ENCODE measurements around the gene ADARB2. TPM values are rescaled to one million over a fixed set of nuclear protein-coding genes. Genes with fewer than 3 reads are reported as not detected.

The ADARB2 gene
- total and polyA plus RNA-seq, 10 of the 15 experiments (the other 5 are each of a cell fraction or from before 2014, with no cell fraction given) = 0.02 to 4.1 (median 0.76) TPM

DNA sequence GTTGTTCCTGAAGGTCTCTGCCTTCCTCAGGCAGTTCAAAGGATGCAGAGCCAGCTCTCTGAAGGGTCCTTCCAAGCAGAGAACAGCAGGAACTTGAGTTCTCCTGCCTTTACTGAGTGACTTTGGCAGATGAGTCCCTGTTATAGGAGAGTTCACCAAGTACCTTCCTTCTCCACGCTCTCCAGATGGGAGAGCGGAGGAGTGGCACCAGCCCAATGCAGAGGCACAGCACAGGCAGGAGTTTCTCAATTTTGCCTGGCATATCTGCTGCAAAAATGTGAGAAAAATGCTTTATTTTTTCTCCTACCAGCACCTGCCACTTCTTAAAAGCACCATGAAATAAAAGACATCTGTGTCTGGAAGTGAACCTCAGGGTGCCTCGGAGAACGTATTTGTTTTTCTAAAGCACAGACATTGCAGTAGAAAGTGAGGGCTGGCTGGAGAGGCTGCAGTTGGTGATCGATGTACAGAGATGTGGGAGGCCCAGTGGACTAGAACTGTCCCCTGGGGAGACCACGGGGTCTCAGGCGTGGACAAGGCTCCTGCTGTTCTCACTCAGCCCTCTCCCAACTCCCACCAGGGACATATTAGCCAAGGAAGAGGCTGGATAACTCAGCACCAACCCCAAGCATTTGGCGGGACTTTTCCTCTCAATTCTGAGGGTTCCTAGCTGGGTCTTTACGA lies 506.6 kb downstream of the ADARB2 start:
- H4K20me1 ChIP-seq (ENCODE audit: control insufficient read depth, insufficient read depth) = no peaks in the 10 kb centered on the region
- FAIRE-seq = no peak
- TF ChIP-seq NFYB (IDR thresholded peaks at IDR 0.05; ENCODE audit: insufficient read depth, low read depth, low read length) = no peak
- no peak for TF ChIP-seq EED (IDR thresholded peaks at IDR 0.05; ENCODE audit: low read depth)
- no peak for TF ChIP-seq CHD1 (IDR thresholded peaks at IDR 0.05; ENCODE audit: low read depth, low read length)
- no peak for TF ChIP-seq NBN (IDR thresholded peaks at IDR 0.05)
- no peak for TF ChIP-seq SUZ12 (IDR thresholded peaks at IDR 0.05; ENCODE audit: unreplicated experiment)
- no peak for TF ChIP-seq CREB1 (IDR thresholded peaks at IDR 0.05; ENCODE audit: low read depth)
- TF ChIP-seq, protein P1, sequence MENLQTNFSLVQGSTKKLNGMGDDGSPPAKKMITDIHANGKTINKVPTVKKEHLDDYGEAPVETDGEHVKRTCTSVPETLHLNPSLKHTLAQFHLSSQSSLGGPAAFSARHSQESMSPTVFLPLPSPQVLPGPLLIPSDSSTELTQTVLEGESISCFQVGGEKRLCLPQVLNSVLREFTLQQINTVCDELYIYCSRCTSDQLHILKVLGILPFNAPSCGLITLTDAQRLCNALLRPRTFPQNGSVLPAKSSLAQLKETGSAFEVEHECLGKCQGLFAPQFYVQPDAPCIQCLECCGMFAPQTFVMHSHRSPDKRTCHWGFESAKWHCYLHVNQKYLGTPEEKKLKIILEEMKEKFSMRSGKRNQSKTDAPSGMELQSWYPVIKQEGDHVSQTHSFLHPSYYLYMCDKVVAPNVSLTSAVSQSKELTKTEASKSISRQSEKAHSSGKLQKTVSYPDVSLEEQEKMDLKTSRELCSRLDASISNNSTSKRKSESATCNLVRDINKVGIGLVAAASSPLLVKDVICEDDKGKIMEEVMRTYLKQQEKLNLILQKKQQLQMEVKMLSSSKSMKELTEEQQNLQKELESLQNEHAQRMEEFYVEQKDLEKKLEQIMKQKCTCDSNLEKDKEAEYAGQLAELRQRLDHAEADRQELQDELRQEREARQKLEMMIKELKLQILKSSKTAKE (IDR thresholded peaks at IDR 0.05; ENCODE audit: low read depth, poor library complexity, severe bottlenecking) = no peak
- no peak for TF ChIP-seq STAT3 (IDR thresholded peaks at IDR 0.05; ENCODE audit: low read depth, low read length)
- TF ChIP-seq SRF (IDR thresholded peaks at IDR 0.05; ENCODE audit: low read depth in 2 of 2, low read length in 2 of 2) = no peak
- TF ChIP-seq, protein P2, sequence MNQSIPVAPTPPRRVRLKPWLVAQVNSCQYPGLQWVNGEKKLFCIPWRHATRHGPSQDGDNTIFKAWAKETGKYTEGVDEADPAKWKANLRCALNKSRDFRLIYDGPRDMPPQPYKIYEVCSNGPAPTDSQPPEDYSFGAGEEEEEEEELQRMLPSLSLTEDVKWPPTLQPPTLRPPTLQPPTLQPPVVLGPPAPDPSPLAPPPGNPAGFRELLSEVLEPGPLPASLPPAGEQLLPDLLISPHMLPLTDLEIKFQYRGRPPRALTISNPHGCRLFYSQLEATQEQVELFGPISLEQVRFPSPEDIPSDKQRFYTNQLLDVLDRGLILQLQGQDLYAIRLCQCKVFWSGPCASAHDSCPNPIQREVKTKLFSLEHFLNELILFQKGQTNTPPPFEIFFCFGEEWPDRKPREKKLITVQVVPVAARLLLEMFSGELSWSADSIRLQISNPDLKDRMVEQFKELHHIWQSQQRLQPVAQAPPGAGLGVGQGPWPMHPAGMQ (IDR thresholded peaks at IDR 0.05; ENCODE audit: borderline replicate concordance) = no peak
- TF ChIP-seq IRF4 (IDR thresholded peaks at IDR 0.05; ENCODE audit: low read depth, low read length) = no peak
- no peak for TF ChIP-seq IKZF2 (IDR thresholded peaks at IDR 0.05)
- no peak for TF ChIP-seq ZNF24 (IDR thresholded peaks at IDR 0.05)
- TF ChIP-seq GABPA (IDR thresholded peaks at IDR 0.05; ENCODE audit: low read depth) = no peak
- no peak for TF ChIP-seq SMAD5 (IDR thresholded peaks at IDR 0.05; ENCODE audit: low read depth)
- H3K36me3 ChIP-seq (ENCODE audit: control insufficient read depth in 2 of 2, insufficient read depth in 2 of 2, low read length in 1 of 2) = no peaks in the 10 kb centered on the region
- intact Hi-C loops (cut with micrococcal nuclease; ENCODE audit: unreplicated experiment) = no loop called here
- H3K9ac ChIP-seq (ENCODE audit: control insufficient read depth, insufficient read depth, low read length) = no peak overlapping the region
- no peaks in the 10 kb centered on the region for H3K79me2 ChIP-seq (ENCODE audit: control insufficient read depth, insufficient read depth, low read length)
- H3K9me3 ChIP-seq (replicated peaks; ENCODE audit: control insufficient read depth, insufficient read depth, low read length) = no peaks in the 10 kb centered on the region
- SMC1A ChIA-PET (ENCODE audit: uncharacterized antibody, unreplicated experiment) = no interaction called here
- in situ Hi-C loops (cut with MboI) = no loop called here
- no TSS peak for BruUV-seq (replicated peaks)
- H3K4me2 ChIP-seq (ENCODE audit: control insufficient read depth, insufficient read depth) = no peak overlapping the region
- H3K27ac ChIP-seq (ENCODE audit: control insufficient read depth, insufficient read depth) = no peak overlapping the region
- WGBS (ENCODE audit: insufficient coverage, insufficient replicate concordance, low lambda C conversion rate, missing lambda C conversion rate) = 28% methylated on average over 9 of the region's 9 CpGs
- CTCF ChIA-PET = no interaction called here
- H3K27me3 ChIP-seq (replicated peaks in 1 of 2; ENCODE audit: control insufficient read depth in 2 of 2, insufficient read depth in 2 of 2, low read length in 1 of 2) = no peaks in the 10 kb centered on the region
- H3K4me1 ChIP-seq (ENCODE audit: control insufficient read depth, insufficient read depth, low read length) = no peaks in the 10 kb centered on the region
- POLR2A ChIA-PET = no interaction called here
- no peak overlapping the region for H2AFZ ChIP-seq (ENCODE audit: control insufficient read depth, low read depth, low read length)
- RAD21 ChIA-PET (ENCODE audit: unreplicated experiment) = no interaction called here
- no peak for ATAC-seq
- no peak for DNase-seq (ENCODE audit: low read depth, low spot score)
- no peak overlapping the region for H3K4me3 ChIP-seq

All from GM12878 (cell line).